HPDE6-E6E7 (cell line): ENCODE data around the gene LCN2.

Experiments
- DNase-seq: peaks from one replicate; pipeline ENCODE4 v3.0.0; 2011; ENCODE audit warnings: missing footprints; ENCODE audit errors: extremely low spot score

The LCN2 gene

GRCh38 chr9:128201441-128202369 is 52.5 kb downstream of the LCN2 start:
- no peak for DNase-seq

- DNase-seq: no peak
Measured at GRCh38 chr9:128202648-128203023, 53.4 kb downstream of the LCN2 start.
